HTERT RPE-1 (cell line): ENCODE results near the gene ZCCHC3.
"Not testable (repeated sequence)": the region's sequence is repeated elsewhere in the genome, so short reads cannot be mapped to it uniquely, and the experiment has no call there.

ENCODE experiments used
- in situ Hi-C: fragments of 300-500 bp; cut with MboI; formaldehyde crosslinking; loops from 4 replicates; pipeline ENCODE4 v1.14.3; 2020; ENCODE audit warnings: low sequenced_read_pairs

The ZCCHC3 gene

GRCh38 chr20:297098-297924, at the start of gene ZCCHC3:
Gene ZCCHC3, plus strand, starts transcription at chr20:297570. Its CDS starts 17 bp downstream, at chr20:297587.
- in situ Hi-C loops, result no loop called here

- in situ Hi-C loops, result no loop called here
Measured at GRCh38 chr20:251354-251753, 46.0 kb upstream of the ZCCHC3 start.

DNA sequence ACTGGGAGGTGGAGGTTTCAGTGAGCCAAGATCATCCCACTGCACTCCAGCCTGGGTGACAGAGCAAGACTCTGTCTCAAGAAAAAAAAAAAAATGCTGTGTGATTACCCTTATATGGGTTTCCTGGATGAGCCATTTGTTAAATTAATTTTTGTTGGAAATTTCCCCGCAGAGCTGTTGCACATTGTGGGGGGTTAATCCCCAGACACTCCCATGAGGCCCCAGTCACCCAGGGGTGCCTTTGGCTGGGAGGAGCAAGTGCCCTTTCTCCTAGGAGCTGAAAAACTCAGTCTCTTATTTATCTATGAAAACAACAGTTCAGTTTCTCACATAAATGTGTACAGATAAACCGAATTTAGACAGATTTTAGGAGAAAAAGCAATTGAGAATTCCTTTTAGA, 44.6 kb upstream of the ZCCHC3 start:
- in situ Hi-C loops, result no loop called here

GRCh38 chr20:253447-253846, 43.9 kb upstream of the ZCCHC3 start:
- in situ Hi-C loops, result not testable (repeated sequence)

GRCh38 chr20:257419-257818, 40.0 kb upstream of the ZCCHC3 start, which contains the start of gene DEFB132:
Gene DEFB132, plus strand, starts transcription at chr20:257724. Its CDS starts 55 bp downstream, at chr20:257779.
- in situ Hi-C loops, result no loop called here

GRCh38 chr20:258269-258858, 39.0 kb upstream of the ZCCHC3 start:
- in situ Hi-C loops, result no loop called here

DNA sequence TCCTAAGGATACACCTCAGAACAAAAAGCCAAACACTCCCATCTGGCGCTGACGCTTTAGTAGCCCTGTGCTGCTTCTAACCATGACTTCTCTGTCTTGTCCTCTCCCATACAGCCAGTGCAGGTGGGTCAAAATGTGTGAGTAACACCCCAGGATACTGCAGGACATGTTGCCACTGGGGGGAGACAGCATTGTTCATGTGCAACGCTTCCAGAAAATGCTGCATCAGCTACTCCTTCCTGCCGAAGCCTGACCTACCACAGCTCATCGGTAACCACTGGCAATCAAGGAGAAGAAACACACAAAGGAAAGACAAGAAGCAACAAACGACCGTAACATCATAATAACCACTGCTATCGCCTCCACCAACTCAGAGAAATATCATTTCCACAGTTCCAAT, 38.4 kb upstream of the ZCCHC3 start:
- in situ Hi-C loops, result no loop called here

DNA sequence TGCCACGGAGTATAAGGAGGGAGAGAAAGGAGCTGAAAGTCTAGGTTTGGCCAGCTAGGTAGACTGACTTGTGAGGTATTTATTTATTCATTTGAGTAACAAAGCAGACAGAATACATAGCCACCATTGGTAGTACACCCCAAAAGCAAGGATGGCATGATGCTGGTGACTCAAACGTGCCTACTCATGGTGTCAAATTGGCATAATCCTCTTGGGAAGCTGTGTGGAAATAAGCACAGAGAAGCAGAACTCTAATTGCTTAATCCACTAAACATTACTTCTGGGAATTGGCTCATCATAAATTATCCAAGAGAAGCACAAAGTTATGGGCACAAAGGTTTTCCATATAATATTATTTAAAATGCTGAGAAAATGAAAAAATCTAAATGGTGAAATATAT, 37.4 kb upstream of the ZCCHC3 start:
- in situ Hi-C loops, result no loop called here

DNA sequence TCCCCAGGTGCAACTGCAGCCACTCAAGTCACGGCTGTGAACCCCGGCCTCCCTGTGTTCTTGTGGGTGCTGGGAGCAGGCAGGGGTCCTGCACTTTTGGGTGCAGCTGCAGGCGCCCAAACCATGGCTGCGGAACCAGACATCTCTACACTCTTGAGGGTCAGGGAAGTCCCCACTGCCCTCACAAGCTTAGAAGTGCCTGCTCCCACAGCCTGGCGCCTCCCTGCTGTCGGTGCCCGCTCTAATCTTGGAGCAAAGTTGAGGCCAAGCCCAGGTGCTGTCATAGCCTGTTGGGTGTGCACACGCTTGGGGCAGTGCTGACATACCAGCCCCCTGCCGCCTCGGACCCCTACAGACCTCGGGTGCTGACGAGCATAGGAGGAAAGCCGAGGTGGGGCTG, 33.7 kb upstream of the ZCCHC3 start:
- in situ Hi-C loops, result no loop called here

DNA sequence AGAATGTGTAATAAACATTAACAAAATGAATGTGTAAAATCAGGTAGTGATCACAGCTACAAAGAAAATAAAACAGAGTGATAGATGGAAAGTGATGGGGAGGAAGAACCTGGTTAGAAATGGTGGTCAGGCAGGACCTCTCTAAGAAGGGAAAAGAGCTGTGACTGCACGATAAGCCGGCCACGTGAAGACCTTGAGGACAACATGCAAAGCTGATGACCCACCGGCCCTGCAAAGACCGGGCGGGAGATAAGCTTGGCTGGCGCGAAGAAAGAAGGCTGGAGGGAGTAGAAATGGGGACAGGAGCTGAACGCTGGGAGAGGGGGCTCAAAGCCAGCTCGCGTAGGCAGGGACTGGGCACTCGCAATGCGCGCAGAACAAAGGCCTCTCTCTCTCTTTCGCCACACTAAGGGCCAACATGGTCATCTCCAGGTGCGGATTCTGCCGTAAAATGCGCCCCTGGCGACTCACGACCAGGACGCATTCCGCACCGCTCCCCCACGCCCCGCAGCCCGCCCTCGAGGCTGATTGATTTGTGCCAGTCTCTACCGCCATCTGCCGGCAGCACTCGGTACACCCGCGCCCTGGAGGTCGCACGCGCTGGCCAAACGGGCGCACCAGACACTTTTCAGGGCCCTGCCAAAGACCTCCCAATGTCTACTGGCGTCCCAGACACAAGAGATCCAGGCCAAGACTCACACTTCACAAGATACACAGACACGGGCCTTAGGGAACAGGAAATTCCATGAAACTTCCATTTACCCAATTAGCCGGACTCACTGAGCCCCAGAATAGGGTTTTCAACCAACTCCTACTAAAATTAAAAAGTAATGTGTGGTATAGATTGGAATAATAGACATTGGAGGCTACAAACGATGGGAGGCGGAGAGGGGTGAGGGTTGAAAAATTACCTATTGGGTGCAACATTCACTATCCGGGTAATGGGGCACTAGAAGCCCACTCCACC, 30.5 kb upstream of the ZCCHC3 start:
- in situ Hi-C loops, result no loop called here

DNA sequence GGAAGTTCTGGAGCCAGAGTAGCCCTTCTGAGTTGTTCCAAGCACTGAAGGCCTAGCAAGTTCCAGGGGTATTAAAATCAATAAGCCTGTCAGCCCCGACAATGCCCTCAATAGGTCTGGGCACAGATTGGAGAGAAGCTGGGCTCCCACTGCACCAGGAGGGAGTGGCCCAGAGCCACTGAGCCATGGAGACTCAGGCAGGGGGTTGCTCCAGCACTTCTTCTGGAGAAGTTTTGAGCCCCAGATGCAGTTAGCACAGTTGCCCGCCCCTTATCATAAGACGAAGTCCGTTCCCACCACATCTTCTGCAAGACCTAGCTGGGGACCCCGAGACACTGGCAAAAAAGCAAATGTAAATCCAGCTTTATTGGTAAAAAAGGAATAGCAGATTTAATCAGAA, 26.9 kb upstream of the ZCCHC3 start:
- in situ Hi-C loops, result no loop called here

GRCh38 chr20:271069-271468, 26.3 kb upstream of the ZCCHC3 start:
- in situ Hi-C loops, result no loop called here

- in situ Hi-C loops, result no loop called here
Measured at GRCh38 chr20:271528-271927, 25.8 kb upstream of the ZCCHC3 start.

DNA sequence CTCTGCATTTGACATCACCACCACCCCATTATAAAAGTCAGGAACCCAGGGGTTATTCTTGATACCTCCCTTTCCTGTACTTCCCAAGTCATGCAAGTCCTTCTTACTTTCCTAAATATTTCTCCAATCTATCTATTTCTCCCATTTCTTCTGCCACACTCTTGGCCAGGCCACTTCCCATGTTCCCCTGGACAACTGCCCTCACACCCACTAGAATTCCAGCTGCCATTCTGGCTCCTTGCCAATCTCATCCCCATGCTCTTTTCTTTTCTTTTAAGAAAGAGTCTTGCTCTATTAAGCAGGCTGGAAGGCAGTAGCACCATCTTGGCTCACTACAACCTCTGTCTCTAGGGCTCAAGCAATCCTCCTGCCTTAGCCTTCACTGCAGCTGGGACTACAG, 24.7 kb upstream of the ZCCHC3 start:
- in situ Hi-C loops, result no loop called here

GRCh38 chr20:273884-274283, 23.5 kb upstream of the ZCCHC3 start:
- in situ Hi-C loops, result no loop called here

DNA sequence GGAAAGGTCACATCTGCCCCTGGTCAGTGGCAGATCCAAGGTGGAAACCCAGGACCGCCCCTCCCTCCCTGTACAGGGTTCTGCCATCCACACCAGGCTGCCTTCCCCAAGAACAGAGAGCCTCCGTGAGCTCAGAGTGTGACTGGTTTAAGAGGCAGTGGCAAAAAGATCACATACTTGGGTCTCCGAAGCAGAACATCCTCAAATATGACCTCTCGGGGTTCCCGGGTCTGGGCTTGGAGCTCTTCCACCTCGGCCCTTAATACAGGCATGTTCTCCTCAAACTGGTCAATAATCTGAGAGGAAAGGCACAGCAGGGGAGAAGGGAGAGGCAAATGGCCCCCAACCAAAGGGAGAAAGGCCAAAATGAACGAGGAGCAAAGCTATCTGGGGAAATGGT, 21.6 kb upstream of the ZCCHC3 start:
- in situ Hi-C loops, result no loop called here

DNA sequence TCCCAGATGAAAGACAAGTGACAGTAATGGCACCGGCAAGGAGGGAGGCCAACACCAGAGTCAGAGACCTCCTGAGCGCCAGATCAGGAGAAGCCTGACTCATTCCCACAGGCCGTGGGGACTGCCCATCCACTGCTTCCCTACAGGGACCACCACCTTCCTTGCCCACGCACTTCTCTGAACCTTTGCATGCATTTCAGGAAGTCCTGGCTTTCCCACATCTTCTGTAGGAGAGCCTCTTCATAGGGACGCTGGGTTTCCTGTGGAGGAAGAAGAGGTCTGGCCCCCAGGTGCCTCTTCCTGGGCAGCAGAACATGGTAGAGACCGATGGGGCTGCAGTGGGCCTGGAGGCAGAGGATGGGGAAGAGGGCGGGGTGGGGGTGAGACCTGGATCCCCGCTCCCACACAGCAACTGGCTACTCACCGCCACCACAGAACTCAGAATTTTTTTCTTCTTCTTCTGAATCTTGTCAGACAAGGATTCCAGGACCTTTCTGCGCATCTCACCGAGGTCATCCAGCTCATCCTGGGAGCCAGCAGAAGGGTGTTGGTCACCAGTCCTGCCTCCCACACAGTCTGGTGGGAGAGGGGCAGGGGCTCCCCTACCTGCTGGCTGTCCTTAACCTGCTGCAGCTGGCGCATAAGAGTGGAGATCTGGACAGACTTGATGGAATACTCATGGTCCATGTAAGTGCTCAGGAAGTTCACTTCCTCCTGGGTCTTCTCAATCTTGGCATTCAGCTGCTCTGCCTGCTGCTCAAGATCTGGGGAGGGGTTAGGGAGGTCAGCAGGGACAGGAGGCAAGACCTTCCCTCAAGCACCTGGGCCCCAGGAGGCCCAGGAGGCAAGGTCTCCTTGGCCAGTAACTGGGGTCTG, 20.5 kb upstream of the ZCCHC3 start:
- in situ Hi-C loops, result no loop called here

- in situ Hi-C loops, result no loop called here
Measured at GRCh38 chr20:277496-277781, 19.9 kb upstream of the ZCCHC3 start.

- in situ Hi-C loops, result no loop called here
Measured at GRCh38 chr20:278181-278580, 19.2 kb upstream of the ZCCHC3 start.
